ENCODE measurements around the gene CCDC149.

GRCh38 chr4:24807611-24808010 lies 105.2 kb downstream of the CCDC149 start:
- TF ChIP-seq EZH2 (IDR thresholded peaks at IDR 0.05) (no peak), POLR2AphosphoS5 (IDR thresholded peaks at IDR 0.05; ENCODE audit: borderline replicate concordance, low read depth, low read length) (no peak), FOXP2 (optimal IDR thresholded peaks at IDR 0.05; ENCODE audit: control extremely low read depth, extremely low read length, insufficient read depth) (no peak)

Data from SK-N-MC (cell line).